IMR-90 (cell line): ENCODE measurements around the gene TBC1D22A. TPM values are rescaled to one million over a fixed set of nuclear protein-coding genes. Genes with fewer than 3 reads are reported as not detected.
A peak's percentile ranks its signal among the peaks of the same experiment; 100 is the strongest.

ENCODE experiments used
- ATAC-seq: fragments of 200-7000 bp; cut with Tn5 transposase; 2 replicates; pipeline ENCODE4 v1.9.1; 2020; ENCODE audit warnings: low read depth, mild to moderate bottlenecking, moderate library complexity
- BruUV-seq: library from RNA; stranded (reverse); fragments of 400-500 nt; replicated peaks from 2 replicates; lab custom pipeline; 2021; lab: Mats Ljungman, UMichigan
- CTCF ChIA-PET: fragments of 300-600 bp; formaldehyde crosslinking; extraction: SDS; loops from one replicate; lab custom pipeline; 2021; ENCODE audit warnings: antibody characterized with exemption; lab: Yijun Ruan, JAX
- POLR2A ChIA-PET: fragments of 300-600 bp; sonication (Branson Sonifier 250); formaldehyde crosslinking; loops from one replicate; lab custom pipeline; 2022; ENCODE audit warnings: antibody characterized with exemption; ENCODE audit not compliant: unreplicated experiment; lab: Charles Lee
- DNase-seq: peaks from one replicate; pipeline ENCODE4 v3.0.0; 2013
- H2AFZ ChIP-seq: replicated peaks from 2 replicates; pipeline ENCODE3; 2013; ENCODE audit warnings: low read length, mild to moderate bottlenecking; ENCODE audit not compliant: poor library complexity
- H2AK5ac ChIP-seq: 2 replicates; pipeline ENCODE4 v1.6.1; 2013; ENCODE audit warnings: low read depth, low read length, inconsistent platforms
- H2AK9ac ChIP-seq: replicated peaks from 2 replicates; pipeline ENCODE3; 2013; ENCODE audit warnings: mild to moderate bottlenecking, low read depth, low read length, moderate library complexity; ENCODE audit not compliant: poor library complexity
- H2BK120ac ChIP-seq: 2 replicates; pipeline ENCODE4 v1.6.1; 2013; ENCODE audit warnings: low read depth, low read length, inconsistent platforms
- H2BK15ac ChIP-seq: 3 replicates; pipeline ENCODE4 v1.6.1; 2013; ENCODE audit warnings: low read depth, low read length, inconsistent platforms
- H2BK20ac ChIP-seq: 2 replicates; pipeline ENCODE4 v1.6.1; 2013; ENCODE audit warnings: low read depth, mild to moderate bottlenecking, inconsistent platforms, low read length, moderate library complexity
- H2BK5ac ChIP-seq: 2 replicates; pipeline ENCODE4 v1.6.1; 2013; ENCODE audit warnings: mild to moderate bottlenecking, low read depth, low read length, inconsistent platforms; ENCODE audit not compliant: poor library complexity, severe bottlenecking
- H3K14ac ChIP-seq: replicated peaks from 2 replicates; pipeline ENCODE4 v1.6.1; 2013; ENCODE audit warnings: low read depth, low read length, inconsistent platforms
- H3K18ac ChIP-seq: 2 replicates; pipeline ENCODE4 v1.6.1; 2013; ENCODE audit warnings: low read depth, low read length, control low read depth
- H3K23ac ChIP-seq: 2 replicates; pipeline ENCODE4 v1.6.1; 2013; ENCODE audit warnings: low read depth, low read length, inconsistent platforms
- H3K27ac ChIP-seq: 2 replicates; pipeline ENCODE4 v1.5.1; 2013; ENCODE audit warnings: mild to moderate bottlenecking, control low read depth, low read length; ENCODE audit not compliant: insufficient read depth
- H3K27me3 ChIP-seq: 2 replicates; pipeline ENCODE4 v1.6.1; 2013; ENCODE audit warnings: low read length; ENCODE audit not compliant: control insufficient read depth, insufficient read depth
- H3K36me3 ChIP-seq: 2 replicates; pipeline ENCODE4 v1.6.1; 2013; ENCODE audit warnings: low read length, mixed read lengths; ENCODE audit not compliant: control insufficient read depth, insufficient read depth
- H3K4ac ChIP-seq: 2 replicates; pipeline ENCODE4 v1.6.1; 2013; ENCODE audit warnings: low read depth, low read length, inconsistent platforms
- H3K4me1 ChIP-seq: 2 replicates; pipeline ENCODE4 v1.6.1; 2013; ENCODE audit warnings: low read length, mixed read lengths; ENCODE audit not compliant: control insufficient read depth, insufficient read depth
- H3K4me2 ChIP-seq: 2 replicates; pipeline ENCODE4 v1.6.1; 2013; ENCODE audit warnings: low read depth, mild to moderate bottlenecking, control low read depth, low read length, moderate library complexity
- H3K4me3 ChIP-seq: 2 replicates; pipeline ENCODE4 v1.5.1; 2013; ENCODE audit warnings: low read depth, mild to moderate bottlenecking, control low read depth, low read length, moderate library complexity; ENCODE audit not compliant: insufficient read depth
- H3K56ac ChIP-seq: 2 replicates; pipeline ENCODE4 v1.6.1; 2013; ENCODE audit warnings: low read length, inconsistent platforms; ENCODE audit not compliant: insufficient read depth; ENCODE audit errors: extremely low read depth
- H3K79me1 ChIP-seq, 2 experiments: 2 replicates each; pipeline ENCODE4 v1.6.1; 2013; ENCODE audit warnings: low read length in 2 of 2, inconsistent platforms in 1 of 2, low read depth in 1 of 2
- H3K9ac ChIP-seq: 2 replicates; pipeline ENCODE4 v1.6.1; 2013; ENCODE audit warnings: low read depth, low read length, control low read depth
- H3K9me1 ChIP-seq: 2 replicates; pipeline ENCODE4 v1.6.1; 2013; ENCODE audit warnings: low read length, inconsistent platforms; ENCODE audit not compliant: insufficient read depth
- H3K9me3 ChIP-seq: 2 replicates; pipeline ENCODE4 v1.6.1; 2013; ENCODE audit warnings: low read length; ENCODE audit not compliant: control insufficient read depth, insufficient read depth
- H4K20me1 ChIP-seq: 2 replicates; pipeline ENCODE4 v1.6.1; 2013; ENCODE audit warnings: low read length, inconsistent platforms; ENCODE audit not compliant: insufficient read depth
- H4K5ac ChIP-seq: 2 replicates; pipeline ENCODE4 v1.6.1; 2013; ENCODE audit warnings: mild to moderate bottlenecking, low read depth, low read length, control low read depth
- H4K8ac ChIP-seq, 2 experiments: 2 replicates each; pipeline ENCODE4 v1.6.1; 2013; ENCODE audit warnings: low read depth in 2 of 2, low read length in 2 of 2, control low read depth in 1 of 2, inconsistent platforms in 1 of 2
- H4K91ac ChIP-seq: 2 replicates; pipeline ENCODE4 v1.6.1; 2013; ENCODE audit warnings: low read depth, low read length, inconsistent platforms; ENCODE audit not compliant: insufficient read depth
- BHLHE40 ChIP-seq: fragments of 150-350 bp; IDR thresholded peaks from 2 replicates; pipeline ENCODE4 v1.6.1; 2016; ENCODE audit warnings: mild to moderate bottlenecking, low read depth, low read length
- CHD1 ChIP-seq: IDR thresholded peaks from 2 replicates; pipeline ENCODE4 v1.6.1; 2012; ENCODE audit warnings: low read depth, low read length, improper control_type of control experiment
- MAFK ChIP-seq: IDR thresholded peaks from 2 replicates; pipeline ENCODE4 v1.6.1; 2012; ENCODE audit warnings: low read depth, low read length, improper control_type of control experiment
- MAZ ChIP-seq: IDR thresholded peaks from 2 replicates; pipeline ENCODE4 v1.6.1; 2012; ENCODE audit warnings: low read depth, mild to moderate bottlenecking, low read length, improper control_type of control experiment, moderate library complexity, borderline replicate concordance
- MXI1 ChIP-seq: IDR thresholded peaks from 2 replicates; pipeline ENCODE4 v1.6.1; 2012; ENCODE audit warnings: low read depth, mild to moderate bottlenecking, low read length, moderate library complexity, borderline replicate concordance
- NFE2L2 ChIP-seq: fragments of 150-350 bp; IDR thresholded peaks from 2 replicates; pipeline ENCODE4 v1.6.1; 2016; ENCODE audit warnings: low read depth, mild to moderate bottlenecking, low read length
- POLR2A ChIP-seq: IDR thresholded peaks from 2 replicates; pipeline ENCODE4 v1.6.1; 2012; ENCODE audit warnings: mild to moderate bottlenecking, low read depth, low read length
- RAD21 ChIP-seq: IDR thresholded peaks from 2 replicates; pipeline ENCODE4 v1.6.1; 2012; ENCODE audit warnings: low read length, improper control_type of control experiment
- RCOR1 ChIP-seq: IDR thresholded peaks from 2 replicates; pipeline ENCODE4 v1.6.1; 2012; ENCODE audit warnings: mild to moderate bottlenecking, low read length, improper control_type of control experiment; ENCODE audit not compliant: insufficient replicate concordance
- RFX5 ChIP-seq: IDR thresholded peaks from 2 replicates; pipeline ENCODE4 v1.8.0; 2012; ENCODE audit warnings: low read depth, mild to moderate bottlenecking, low read length, moderate library complexity
- SMC3 ChIP-seq: fragments of 150-350 bp; IDR thresholded peaks from 2 replicates; pipeline ENCODE4 v1.6.1; 2016; ENCODE audit warnings: low read depth, mild to moderate bottlenecking, antibody characterized with exemption, low read length, moderate library complexity
- WGBS, 2 experiments: methylation state at CpG; one replicate each; pipeline versions ENCODE4 v1.1.5 to v1.1.7; 2013; ENCODE audit warnings: missing lambda C conversion rate in 2 of 2; ENCODE audit not compliant: insufficient read length in 1 of 2; ENCODE audit errors: extremely low coverage in 2 of 2; 5-methylcytosine and 5-hydroxymethylcytosine counted together
- dilution Hi-C: fragments of 300-500 bp; cut with HindIII; formaldehyde crosslinking; loops from one replicate; pipeline ENCODE4 v1.14.3; 2018; ENCODE audit warnings: low sequenced_read_pairs; ENCODE audit not compliant: unreplicated experiment
- in situ Hi-C: fragments of 300-500 bp; cut with MboI; formaldehyde crosslinking; loops from 3 replicates; pipeline ENCODE4 v1.14.3; 2019; ENCODE audit warnings: low sequenced_read_pairs, inconsistent platforms, mixed read lengths
- intact Hi-C: fragments of 100-400 bp; cut with micrococcal nuclease; formaldehyde crosslinking; loops from 2 replicates; pipeline ENCODE4 v1.10.0; 2022
- polyA plus RNA-seq, 3 experiments: library from polyadenylated mRNA; depleted of rRNA; stranded (reverse); fragments of >200 nt; gene quantifications; 2 replicates each; pipeline ENCODE4 v1.2.3, GENCODE V29; 2012; ENCODE audit warnings: low replicate concordance in 1 of 3
- total RNA-seq: library from RNA; depleted of rRNA; stranded (reverse); fragments of >200 nt; gene quantifications from 2 replicates; pipeline ENCODE4 v1.2.3, GENCODE V29; 2012
- TF ChIP-seq, protein P1 (sequence below): conservative IDR thresholded peaks from 2 replicates; pipeline ENCODE4 v1.5.1; 2012; ENCODE audit warnings: mild to moderate bottlenecking, low read depth, low read length, improper control_type of control experiment
- TF ChIP-seq, protein P2 (sequence below): fragments of 150-350 bp; IDR thresholded peaks from 2 replicates; pipeline ENCODE4 v1.6.1; 2016; ENCODE audit warnings: low read depth, mild to moderate bottlenecking, low read length, moderate library complexity, borderline replicate concordance
- TF ChIP-seq, protein P3 (sequence below): fragments of 150-350 bp; IDR thresholded peaks from 2 replicates; pipeline ENCODE4 v1.6.1; 2017; ENCODE audit warnings: mild to moderate bottlenecking, antibody characterized with exemption, low read length, low read depth

TBC1D22A gene
- total and polyA plus RNA-seq, 2 of the 4 experiments (the other 2 are of a cell fraction): 9.0 to 16.7 TPM

DNA sequence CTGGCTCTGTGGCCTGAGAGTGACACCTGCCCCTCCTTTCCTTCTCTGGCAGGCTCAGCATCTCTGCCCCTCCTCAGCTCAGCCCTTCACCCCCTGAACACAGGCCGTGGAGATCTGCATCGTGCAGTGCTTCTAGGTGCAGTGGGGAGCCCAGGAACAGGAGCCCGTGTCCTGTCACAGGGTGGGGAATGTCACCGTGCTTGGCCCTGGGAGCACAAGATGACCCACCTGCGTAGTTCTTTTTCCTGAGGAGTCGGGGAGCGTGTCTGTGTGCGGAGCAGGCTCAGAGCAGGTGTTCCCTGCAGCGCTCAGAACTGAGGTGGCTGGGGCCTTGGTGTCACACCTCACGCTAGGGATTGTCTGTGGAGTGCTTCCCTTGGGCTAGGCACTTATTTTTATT is 10.6 kb downstream of the TBC1D22A start:
- BruUV-seq: no TSS peak
- CTCF ChIA-PET: interaction anchor here (0.9 kb wide), 1 partner anchor 30 kb away, joined by 3 read pairs; no protein-coding TSS in a partner anchor
- no peak overlapping the region for H2AFZ ChIP-seq

More for the DNA sequence above, 10.6 kb downstream of the TBC1D22A start:
- H3K23ac ChIP-seq: no peak overlapping the region
- no peak overlapping the region for H2BK15ac ChIP-seq
- no peak overlapping the region for H2AK9ac ChIP-seq
- intact Hi-C loops: no loop called here
- POLR2A ChIA-PET: interaction anchor here (0.9 kb wide), 1 partner anchor 11 kb away, joined by 3 read pairs; the partner anchor contains the start of gene TBC1D22A
- H2BK120ac ChIP-seq: no peak overlapping the region
- no peak overlapping the region for H4K5ac ChIP-seq
- dilution Hi-C loops: no loop called here
- 0 out of 2 replicates have a peak overlapping the region, but pooled peaks have one; percentile 9 for H2AK5ac ChIP-seq
- DNase-seq (no peak), ATAC-seq (no peak)
- TF ChIP-seq RCOR1: no peak
- no peak for TF ChIP-seq MAFK
- no peak for TF ChIP-seq MAZ
- TF ChIP-seq MXI1: no peak
- no peak for TF ChIP-seq SMC3
- TF ChIP-seq POLR2A: no peak
- TF ChIP-seq, protein P1, sequence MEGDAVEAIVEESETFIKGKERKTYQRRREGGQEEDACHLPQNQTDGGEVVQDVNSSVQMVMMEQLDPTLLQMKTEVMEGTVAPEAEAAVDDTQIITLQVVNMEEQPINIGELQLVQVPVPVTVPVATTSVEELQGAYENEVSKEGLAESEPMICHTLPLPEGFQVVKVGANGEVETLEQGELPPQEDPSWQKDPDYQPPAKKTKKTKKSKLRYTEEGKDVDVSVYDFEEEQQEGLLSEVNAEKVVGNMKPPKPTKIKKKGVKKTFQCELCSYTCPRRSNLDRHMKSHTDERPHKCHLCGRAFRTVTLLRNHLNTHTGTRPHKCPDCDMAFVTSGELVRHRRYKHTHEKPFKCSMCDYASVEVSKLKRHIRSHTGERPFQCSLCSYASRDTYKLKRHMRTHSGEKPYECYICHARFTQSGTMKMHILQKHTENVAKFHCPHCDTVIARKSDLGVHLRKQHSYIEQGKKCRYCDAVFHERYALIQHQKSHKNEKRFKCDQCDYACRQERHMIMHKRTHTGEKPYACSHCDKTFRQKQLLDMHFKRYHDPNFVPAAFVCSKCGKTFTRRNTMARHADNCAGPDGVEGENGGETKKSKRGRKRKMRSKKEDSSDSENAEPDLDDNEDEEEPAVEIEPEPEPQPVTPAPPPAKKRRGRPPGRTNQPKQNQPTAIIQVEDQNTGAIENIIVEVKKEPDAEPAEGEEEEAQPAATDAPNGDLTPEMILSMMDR: no peak
- TF ChIP-seq, protein P2, sequence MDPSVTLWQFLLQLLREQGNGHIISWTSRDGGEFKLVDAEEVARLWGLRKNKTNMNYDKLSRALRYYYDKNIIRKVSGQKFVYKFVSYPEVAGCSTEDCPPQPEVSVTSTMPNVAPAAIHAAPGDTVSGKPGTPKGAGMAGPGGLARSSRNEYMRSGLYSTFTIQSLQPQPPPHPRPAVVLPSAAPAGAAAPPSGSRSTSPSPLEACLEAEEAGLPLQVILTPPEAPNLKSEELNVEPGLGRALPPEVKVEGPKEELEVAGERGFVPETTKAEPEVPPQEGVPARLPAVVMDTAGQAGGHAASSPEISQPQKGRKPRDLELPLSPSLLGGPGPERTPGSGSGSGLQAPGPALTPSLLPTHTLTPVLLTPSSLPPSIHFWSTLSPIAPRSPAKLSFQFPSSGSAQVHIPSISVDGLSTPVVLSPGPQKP: no peak
- TF ChIP-seq CHD1: no peak
- TF ChIP-seq RAD21: no peak
- TF ChIP-seq, protein P3, sequence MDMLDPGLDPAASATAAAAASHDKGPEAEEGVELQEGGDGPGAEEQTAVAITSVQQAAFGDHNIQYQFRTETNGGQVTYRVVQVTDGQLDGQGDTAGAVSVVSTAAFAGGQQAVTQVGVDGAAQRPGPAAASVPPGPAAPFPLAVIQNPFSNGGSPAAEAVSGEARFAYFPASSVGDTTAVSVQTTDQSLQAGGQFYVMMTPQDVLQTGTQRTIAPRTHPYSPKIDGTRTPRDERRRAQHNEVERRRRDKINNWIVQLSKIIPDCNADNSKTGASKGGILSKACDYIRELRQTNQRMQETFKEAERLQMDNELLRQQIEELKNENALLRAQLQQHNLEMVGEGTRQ: no peak
- TF ChIP-seq NFE2L2: no peak
- no peak for TF ChIP-seq RFX5
- no peak for TF ChIP-seq BHLHE40
- no peak overlapping the region for H3K56ac ChIP-seq
- in situ Hi-C loops: no loop called here
- H4K91ac ChIP-seq: no peak overlapping the region
- H3K4ac ChIP-seq: no peak overlapping the region
- H3K4me3 ChIP-seq: no peak overlapping the region
- peaks cover 34% of the 10 kb centered on the region for H3K9me1 ChIP-seq
- H3K79me1 ChIP-seq: peaks cover 33 to 81% of the 10 kb centered on the region in 2 experiments
- H2BK20ac ChIP-seq: no peak overlapping the region
- no peak overlapping the region for H3K9ac ChIP-seq
- H3K4me2 ChIP-seq: no peak overlapping the region
- H3K18ac ChIP-seq: no peak overlapping the region
- H3K9me3 ChIP-seq: no peaks in the 10 kb centered on the region
- peaks cover 53% of the 10 kb centered on the region for H4K20me1 ChIP-seq
- no peak overlapping the region for H2BK5ac ChIP-seq
- H3K27ac ChIP-seq: no peak overlapping the region
- H3K4me1 ChIP-seq: peaks cover 17% of the 10 kb centered on the region
- no peak overlapping the region for H4K8ac ChIP-seq
- no CpG with 5 or more reads among the region's 10 CpGs for WGBS, 2 experiments
- no peak overlapping the region for H3K14ac ChIP-seq
- H3K27me3 ChIP-seq: no peaks in the 10 kb centered on the region
- no peaks in the 10 kb centered on the region; the same call in 1 of the 2 replicates for H3K36me3 ChIP-seq
